Neural cell (in vitro differentiated cells): ENCODE results near the gene RGS1.

Experiments
- CTCF ChIP-seq: fragments of 450-650 bp; IDR thresholded peaks from 2 replicates; pipeline ENCODE4 v1.5.1; 2014; ENCODE audit warnings: antibody characterized with exemption, mild to moderate bottlenecking, moderate library complexity; ENCODE audit not compliant: poor library complexity, severe bottlenecking
- RAD21 ChIP-seq: fragments of 450-650 bp; conservative IDR thresholded peaks from 2 replicates; pipeline ENCODE4 v1.6.1; 2014; ENCODE audit warnings: antibody characterized with exemption, mild to moderate bottlenecking, moderate library complexity
- REST ChIP-seq: IDR thresholded peaks from 2 replicates; pipeline ENCODE4 v1.6.1; 2012; ENCODE audit warnings: borderline replicate concordance

GRCh38 chr1:192601567-192601966 is 26.0 kb downstream of the RGS1 start:
- TF ChIP-seq RAD21 (no peak), CTCF (no peak), REST (no peak)
